NB4 (cell line): ENCODE data around the gene MMS19.

Experiments used
- DNase-seq: peaks from one replicate; pipeline ENCODE4 v3.0.0; 2010; ENCODE audit warnings: low read depth
- H3K4me3 ChIP-seq: one replicate; pipeline ENCODE4 v1.5.1; 2011; ENCODE audit warnings: mild to moderate bottlenecking, low read depth, low read length, moderate library complexity
- CTCF ChIP-seq: IDR thresholded peaks from one replicate; pipeline ENCODE4 v1.5.1; 2012; ENCODE audit warnings: low read depth, low read length
- MAX ChIP-seq: IDR thresholded peaks from 2 replicates; pipeline ENCODE4 v1.6.1; 2011; ENCODE audit warnings: low read depth, low read length
- MYC ChIP-seq: IDR thresholded peaks from 2 replicates; pipeline ENCODE4 v1.6.1; 2011; ENCODE audit warnings: low read depth, low read length
- POLR2A ChIP-seq: IDR thresholded peaks from 2 replicates; pipeline ENCODE4 v1.6.1; 2011; ENCODE audit warnings: mild to moderate bottlenecking; ENCODE audit not compliant: insufficient read length; ENCODE audit errors: extremely low read depth

The MMS19 gene

GRCh38 chr10:97517096-97517750 is 19.0 kb upstream of the MMS19 start:
- no peak for TF ChIP-seq MAX
- TF ChIP-seq MYC = no peak
- TF ChIP-seq POLR2A = no peak
- no peak for TF ChIP-seq CTCF
- no peak overlapping the region for H3K4me3 ChIP-seq
- DNase-seq = no peak

GRCh38 chr10:97515271-97515978 is 17.2 kb upstream of the MMS19 start:
- DNase-seq = no peak
- no peak for TF ChIP-seq MAX
- H3K4me3 ChIP-seq = no peak overlapping the region

GRCh38 chr10:97514344-97514743 is 16.1 kb upstream of the MMS19 start:
- DNase-seq = no peak
- H3K4me3 ChIP-seq = no peak overlapping the region
- TF ChIP-seq POLR2A (no peak), MYC (no peak), MAX (no peak), CTCF (no peak)

- TF ChIP-seq MAX (no peak), CTCF (no peak), MYC (no peak), POLR2A (no peak)
- no peak overlapping the region for H3K4me3 ChIP-seq
- DNase-seq = no peak
Measured at GRCh38 chr10:97512993-97513392, 14.8 kb upstream of the MMS19 start.

GRCh38 chr10:97511711-97512440 is 13.7 kb upstream of the MMS19 start:
- TF ChIP-seq MYC (no peak), MAX (no peak), POLR2A (no peak), CTCF (no peak)
- no peak overlapping the region for H3K4me3 ChIP-seq
- DNase-seq = no peak

- H3K4me3 ChIP-seq = no peak overlapping the region
- no peak for TF ChIP-seq CTCF
- no peak for TF ChIP-seq POLR2A
- no peak for TF ChIP-seq MYC
- no peak for TF ChIP-seq MAX
- DNase-seq = no peak
Measured at GRCh38 chr10:97510686-97511085, 12.5 kb upstream of the MMS19 start.
